OCI-LY3 (cell line): ENCODE results near the gene STIL.

Experiments used
- H2AFZ ChIP-seq: fragments of 200-600, 300-600 bp; shearing (Covaris generic); 2 replicates; pipeline ENCODE4 v1.6.0; 2014; ENCODE audit warnings: antibody characterized with exemption, low read depth, low read length
- H3K27ac ChIP-seq: fragments of 200-600, 300-600 bp; sonication (generic); 2 replicates; pipeline ENCODE4 v1.5.1; 2014; ENCODE audit warnings: mild to moderate bottlenecking, low read length, moderate library complexity, mixed read lengths
- H3K27me3 ChIP-seq: fragments of 200-600, 300-600 bp; sonication (generic); 2 replicates; pipeline ENCODE4 v1.6.1; 2014; ENCODE audit warnings: low read depth, low read length, mixed read lengths
- H3K36me3 ChIP-seq: fragments of 200-600, 300-600 bp; sonication (generic); replicated peaks from 2 replicates; pipeline ENCODE3; 2014; ENCODE audit warnings: low read depth, low read length, mixed read lengths
- H3K4me1 ChIP-seq: fragments of 300-600, 200-600 bp; sonication (generic); 2 replicates; pipeline ENCODE4 v1.6.1; 2014; ENCODE audit warnings: low read length, mixed read lengths
- H3K4me2 ChIP-seq: fragments of 200-600, 300-600 bp; sonication (generic); 2 replicates; pipeline ENCODE4 v1.6.1; 2014; ENCODE audit warnings: low read length, mixed read lengths
- H3K4me3 ChIP-seq: fragments of 300-600, 200-600 bp; sonication (generic); 2 replicates; pipeline ENCODE4 v1.5.1; 2014; ENCODE audit warnings: antibody characterized with exemption, mild to moderate bottlenecking, low read length, moderate library complexity
- H3K79me2 ChIP-seq: fragments of 300-600, 200-600 bp; shearing (Covaris generic); 2 replicates; pipeline ENCODE4 v1.6.1; 2014; ENCODE audit warnings: mild to moderate bottlenecking, low read length, mixed read lengths
- H3K9ac ChIP-seq: fragments of 300-600, 200-600 bp; shearing (Covaris generic); 2 replicates; pipeline ENCODE4 v1.6.0; 2014; ENCODE audit warnings: mild to moderate bottlenecking, low read length, moderate library complexity
- H3K9me3 ChIP-seq: fragments of 200-600, 300-600 bp; shearing (Covaris generic); 2 replicates; pipeline ENCODE4 v1.6.1; 2014; ENCODE audit warnings: low read length, mixed read lengths; ENCODE audit not compliant: insufficient read depth
- H4K20me1 ChIP-seq: fragments of 200-600, 300-600 bp; sonication (generic); 2 replicates; pipeline ENCODE4 v1.6.1; 2016; ENCODE audit warnings: low read length, mixed read lengths; ENCODE audit not compliant: insufficient read depth
- EZH2phosphoT487 ChIP-seq: fragments of 200-600 bp; shearing (Covaris generic); IDR thresholded peaks from 2 replicates; pipeline ENCODE4 v1.6.1; 2018; ENCODE audit warnings: antibody characterized with exemption, mixed run types, low read depth
- TF ChIP-seq, protein P1 (sequence below): fragments of 200-600, 300-600 bp; sonication (generic); IDR thresholded peaks from 2 replicates; pipeline ENCODE4 v1.5.1; 2014; ENCODE audit warnings: antibody characterized with exemption, low read length, low read depth

STIL gene

DNA sequence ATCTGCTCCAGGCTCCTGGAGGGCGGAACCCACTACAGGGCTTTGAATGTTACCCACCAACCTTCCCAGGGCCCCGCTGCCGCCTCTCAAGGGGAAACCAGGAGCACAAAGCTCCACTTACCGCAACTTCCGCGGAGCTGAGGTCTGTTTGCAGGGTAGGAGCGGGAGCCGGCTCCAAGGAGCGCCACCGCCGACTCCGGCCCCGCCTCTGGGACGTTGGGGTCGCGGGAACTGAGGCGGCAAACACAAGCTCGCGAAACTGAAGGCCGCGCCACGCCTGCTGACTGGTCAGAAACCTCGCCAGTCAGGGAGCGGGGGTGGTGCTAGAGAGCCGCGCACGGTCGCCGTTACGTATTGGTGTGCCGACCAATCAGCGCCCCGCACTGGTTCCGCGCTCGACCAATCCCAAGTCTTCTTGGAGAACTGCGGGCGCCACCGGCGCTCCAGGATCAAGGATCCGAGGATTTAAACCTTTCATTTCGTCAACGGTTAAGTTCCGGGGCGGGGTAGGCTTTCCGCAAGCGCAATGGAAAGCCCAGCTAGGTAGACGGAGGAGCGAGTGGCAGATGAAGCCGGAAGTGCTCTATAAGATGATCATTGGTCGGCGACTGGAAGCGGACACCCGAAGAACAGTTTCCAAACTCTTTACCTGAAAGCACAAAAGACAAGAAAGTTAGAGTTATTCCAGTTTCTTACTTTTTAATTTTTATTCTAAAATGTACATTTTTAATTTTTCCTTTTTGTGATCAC is at the start of gene STIL:
STIL (minus strand) TSS at position 233 of the 750 bp plus-strand sequence. CDS start 3,828 bp downstream, outside the sequence.
- peak within 1 kb of the TSS; percentile 63 for H3K27ac ChIP-seq
- H3K9me3 ChIP-seq: no peaks in the 10 kb centered on the region
- peaks cover 43% of the 10 kb centered on the region for H3K79me2 ChIP-seq
- H3K4me2 ChIP-seq: peak within 1 kb of the TSS; percentile 97
- H4K20me1 ChIP-seq: no peaks in the 10 kb centered on the region
- H3K9ac ChIP-seq: peak within 1 kb of the TSS; percentile 96
- H3K27me3 ChIP-seq: no peaks in the 10 kb centered on the region
- peak within 1 kb of the TSS; percentile 93 for H2AFZ ChIP-seq
- peaks cover 10% of the 10 kb centered on the region for H3K36me3 ChIP-seq
- H3K4me1 ChIP-seq: peaks cover 5% of the 10 kb centered on the region; the same call in 1 of the 2 replicates
- TF ChIP-seq EZH2phosphoT487: no peak
- TF ChIP-seq, protein P1, sequence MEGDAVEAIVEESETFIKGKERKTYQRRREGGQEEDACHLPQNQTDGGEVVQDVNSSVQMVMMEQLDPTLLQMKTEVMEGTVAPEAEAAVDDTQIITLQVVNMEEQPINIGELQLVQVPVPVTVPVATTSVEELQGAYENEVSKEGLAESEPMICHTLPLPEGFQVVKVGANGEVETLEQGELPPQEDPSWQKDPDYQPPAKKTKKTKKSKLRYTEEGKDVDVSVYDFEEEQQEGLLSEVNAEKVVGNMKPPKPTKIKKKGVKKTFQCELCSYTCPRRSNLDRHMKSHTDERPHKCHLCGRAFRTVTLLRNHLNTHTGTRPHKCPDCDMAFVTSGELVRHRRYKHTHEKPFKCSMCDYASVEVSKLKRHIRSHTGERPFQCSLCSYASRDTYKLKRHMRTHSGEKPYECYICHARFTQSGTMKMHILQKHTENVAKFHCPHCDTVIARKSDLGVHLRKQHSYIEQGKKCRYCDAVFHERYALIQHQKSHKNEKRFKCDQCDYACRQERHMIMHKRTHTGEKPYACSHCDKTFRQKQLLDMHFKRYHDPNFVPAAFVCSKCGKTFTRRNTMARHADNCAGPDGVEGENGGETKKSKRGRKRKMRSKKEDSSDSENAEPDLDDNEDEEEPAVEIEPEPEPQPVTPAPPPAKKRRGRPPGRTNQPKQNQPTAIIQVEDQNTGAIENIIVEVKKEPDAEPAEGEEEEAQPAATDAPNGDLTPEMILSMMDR: no peak
- H3K4me3 ChIP-seq: peak within 1 kb of the TSS; percentile 100

DNA sequence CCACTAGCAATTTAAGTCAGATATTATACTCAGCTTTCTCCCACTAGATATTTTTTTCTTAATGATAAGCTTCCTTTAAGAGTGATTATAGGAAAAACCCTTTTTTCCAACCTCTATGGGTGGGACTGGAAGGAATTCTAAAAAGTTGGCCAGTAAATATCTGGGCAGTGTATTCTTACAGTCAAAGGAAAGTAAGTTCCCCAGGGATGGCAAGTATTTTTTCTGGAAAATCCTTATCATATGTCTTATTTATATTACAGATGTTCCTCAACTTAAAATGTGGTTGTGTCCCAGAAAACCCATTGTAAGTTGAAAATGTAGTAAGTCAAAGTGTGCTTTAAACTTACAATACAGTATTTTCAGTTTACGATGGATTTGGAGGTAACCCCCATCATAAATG is 48.9 kb upstream of the STIL start:
- no peak for TF ChIP-seq EZH2phosphoT487
- TF ChIP-seq, protein P1: no peak
- Histone ChIP-seq H3K4me2 (no peak overlapping the region), H3K9me3 (no peaks in the 10 kb centered on the region), H3K27ac (no peak overlapping the region), H3K4me1 (no peaks in the 10 kb centered on the region), H4K20me1 (no peaks in the 10 kb centered on the region), H3K27me3 (no peaks in the 10 kb centered on the region), H3K9ac (no peak overlapping the region), H3K36me3 (no peaks in the 10 kb centered on the region), H3K79me2 (peaks cover 21% of the 10 kb centered on the region), H3K4me3 (no peak overlapping the region), H2AFZ (no peak overlapping the region)

DNA sequence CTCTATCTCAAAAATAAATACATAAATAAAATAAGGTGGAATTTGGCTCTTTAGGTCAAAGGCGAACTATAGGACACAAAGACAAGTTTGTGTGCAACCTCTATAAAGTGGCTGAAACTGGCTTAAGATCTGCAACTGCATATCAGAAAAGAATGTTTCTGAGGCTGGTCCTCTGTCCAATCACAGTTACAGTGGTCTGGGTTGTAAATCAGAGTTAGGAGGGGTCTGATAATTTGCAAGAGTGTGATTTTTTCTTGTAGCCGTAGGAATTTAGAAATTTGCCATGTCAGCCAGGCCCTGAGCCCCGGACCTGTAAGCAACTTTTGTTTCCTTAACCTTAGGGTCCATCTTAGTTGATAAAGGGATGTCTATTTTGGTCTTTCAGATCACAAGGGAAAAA is 47.4 kb upstream of the STIL start:
- TF ChIP-seq, protein P1: no peak
- H3K36me3 ChIP-seq: no peaks in the 10 kb centered on the region
- H3K27ac ChIP-seq: no peak overlapping the region
- H3K4me1 ChIP-seq: no peaks in the 10 kb centered on the region
- no peak overlapping the region for H2AFZ ChIP-seq
- H4K20me1 ChIP-seq: no peaks in the 10 kb centered on the region
- H3K4me3 ChIP-seq: no peak overlapping the region
- H3K79me2 ChIP-seq: peaks cover 30% of the 10 kb centered on the region
- no peaks in the 10 kb centered on the region for H3K27me3 ChIP-seq
- no peak overlapping the region for H3K9ac ChIP-seq
- H3K4me2 ChIP-seq: no peak overlapping the region
- no peaks in the 10 kb centered on the region for H3K9me3 ChIP-seq

DNA sequence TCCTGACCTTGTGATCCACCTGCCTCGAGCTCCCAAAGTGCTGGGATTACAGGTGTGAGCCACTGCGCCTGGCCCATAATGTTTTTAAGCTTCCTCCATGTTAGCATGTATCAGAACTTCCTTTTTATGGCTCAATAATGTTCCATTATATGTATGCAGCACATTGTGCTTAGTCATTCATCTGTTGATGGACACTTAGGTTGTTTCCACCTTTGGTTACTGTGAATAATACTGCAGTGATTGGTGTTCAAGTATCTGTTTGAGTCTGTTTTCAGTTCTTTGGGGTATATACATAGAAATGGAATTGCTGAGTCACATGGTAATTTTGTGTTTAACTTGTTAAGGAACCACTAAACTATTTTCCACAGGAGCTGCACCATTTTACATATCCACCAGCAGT is 37.4 kb upstream of the STIL start:
- no peak overlapping the region for H2AFZ ChIP-seq
- H3K79me2 ChIP-seq: peaks cover 24% of the 10 kb centered on the region
- H4K20me1 ChIP-seq: 0 out of 2 replicates have a peak, but pooled peaks cover 7% of the 10 kb centered on the region

More for the DNA sequence above, 37.4 kb upstream of the STIL start:
- H3K4me2 ChIP-seq: no peak overlapping the region
- no peak overlapping the region for H3K9ac ChIP-seq
- H3K4me1 ChIP-seq: peaks cover 8% of the 10 kb centered on the region; the same call in 1 of the 2 replicates
- H3K9me3 ChIP-seq: no peaks in the 10 kb centered on the region
- no peak for TF ChIP-seq EZH2phosphoT487
- TF ChIP-seq, protein P1: no peak
- H3K27ac ChIP-seq: no peak overlapping the region
- no peaks in the 10 kb centered on the region for H3K27me3 ChIP-seq
- H3K4me3 ChIP-seq: no peak overlapping the region
- no peaks in the 10 kb centered on the region for H3K36me3 ChIP-seq
